Neutrophil (primary cell): Measurements from ENCODE around the gene FAM43A.

Experiments
- H3K27ac ChIP-seq: fragments of 200-600 bp; sonication (generic); 2 replicates; pipeline ENCODE4 v1.5.1; 2016; ENCODE audit warnings: mild to moderate bottlenecking, moderate library complexity
- H3K27me3 ChIP-seq: fragments of 200-600 bp; sonication (generic); 2 replicates; pipeline ENCODE4 v1.6.0; 2016; ENCODE audit warnings: mild to moderate bottlenecking
- H3K36me3 ChIP-seq: fragments of 200-600 bp; sonication (generic); 2 replicates; pipeline ENCODE4 v1.5.1; 2017
- H3K4me1 ChIP-seq, 2 experiments: fragments of 200-600 bp in 1 of 2; sonication (generic) in 1 of 2; 1 replicate in 1 of 2; 2 replicates in 1 of 2; pipeline versions ENCODE4 v1.5.1 to v1.6.1; 2013 to 2016; ENCODE audit warnings: low read depth in 1 of 2, low read length in 1 of 2, mild to moderate bottlenecking in 1 of 2, moderate library complexity in 1 of 2; ENCODE audit not compliant: control insufficient read depth in 1 of 2, insufficient read depth in 1 of 2
- H3K4me3 ChIP-seq, 2 experiments: fragments of 200-600 bp in 1 of 2; sonication (generic) in 1 of 2; 1 replicate in 1 of 2; 2 replicates in 1 of 2; pipeline ENCODE4 v1.5.1; 2013 to 2016; ENCODE audit warnings: low read depth in 1 of 2, low read length in 1 of 2, mild to moderate bottlenecking in 1 of 2, moderate library complexity in 1 of 2
- H3K9me3 ChIP-seq: fragments of 200-600 bp; sonication (generic); 2 replicates; pipeline ENCODE4 v1.5.1; 2016
- CTCF ChIP-seq: fragments of 200-600 bp; sonication (generic); IDR thresholded peaks from 2 replicates; pipeline ENCODE4 v1.5.1; 2016; ENCODE audit warnings: antibody characterized with exemption

The FAM43A gene

GRCh38 chr3:194688946-194689345 is 3.3 kb downstream of the FAM43A start:
- Histone ChIP-seq H3K27ac (peak overlapping the region; percentile 81), H3K4me1 (peaks cover 32 to 35% of the 10 kb centered on the region in 2 experiments), H3K9me3 (no peaks in the 10 kb centered on the region), H3K4me3 (peak overlapping the region in 1 of 2 experiments; percentile 79), H3K36me3 (no peaks in the 10 kb centered on the region), H3K27me3 (peaks cover 7% of the 10 kb centered on the region)
- no peak for TF ChIP-seq CTCF

- TF ChIP-seq CTCF, result no peak
- Histone ChIP-seq H3K4me1 (peaks cover 32 to 35% of the 10 kb centered on the region in 2 experiments), H3K4me3 (no peak overlapping the region), H3K9me3 (no peaks in the 10 kb centered on the region), H3K36me3 (no peaks in the 10 kb centered on the region), H3K27me3 (peaks cover 7% of the 10 kb centered on the region), H3K27ac (peak overlapping the region; percentile 81)
These were observed 3.8 kb downstream of the FAM43A start for GRCh38 chr3:194689493-194689944.

- Histone ChIP-seq H3K27me3 (peaks cover 7% of the 10 kb centered on the region), H3K4me1 (peaks cover 24 to 29% of the 10 kb centered on the region in 2 experiments), H3K27ac (no peak overlapping the region), H3K9me3 (no peaks in the 10 kb centered on the region), H3K4me3 (no peak overlapping the region), H3K36me3 (no peaks in the 10 kb centered on the region)
- no peak for TF ChIP-seq CTCF
These were observed 5.1 kb downstream of the FAM43A start for GRCh38 chr3:194690501-194691372.

GRCh38 chr3:194691481-194692283 is 6.0 kb downstream of the FAM43A start:
- no peaks in the 10 kb centered on the region for H3K9me3 ChIP-seq
- peaks cover 22 to 23% of the 10 kb centered on the region in 2 experiments for H3K4me1 ChIP-seq
- H3K36me3 ChIP-seq, result no peaks in the 10 kb centered on the region
- TF ChIP-seq CTCF, result no peak
- H3K27me3 ChIP-seq, result peaks cover 7% of the 10 kb centered on the region
- no peak overlapping the region for H3K4me3 ChIP-seq
- no peak overlapping the region for H3K27ac ChIP-seq

GRCh38 chr3:194696702-194697101 is 11.0 kb downstream of the FAM43A start:
- Histone ChIP-seq H3K27me3 (no peaks in the 10 kb centered on the region), H3K9me3 (no peaks in the 10 kb centered on the region), H3K4me1 (no peaks in the 10 kb centered on the region), H3K27ac (no peak overlapping the region), H3K4me3 (no peak overlapping the region), H3K36me3 (no peaks in the 10 kb centered on the region)
- TF ChIP-seq CTCF, result no peak
